Trophoblast cell (in vitro differentiated cells and primary cell): ENCODE results near the gene UBA7.

Source experiments
- DNase-seq, 2 donors: peaks; one replicate each; pipeline ENCODE4 v3.0.0-alpha.2; 2016
- H2AFZ ChIP-seq: 2 replicates; pipeline ENCODE4 v1.6.1; 2013; ENCODE audit warnings: low read length, moderate library complexity, mild to moderate bottlenecking; ENCODE audit not compliant: insufficient read depth, poor library complexity
- H2AK5ac ChIP-seq: 2 replicates; pipeline ENCODE4 v1.6.1; 2013; ENCODE audit warnings: mild to moderate bottlenecking, low read length
- H2BK120ac ChIP-seq: 2 replicates; pipeline ENCODE4 v1.6.1; 2013; ENCODE audit warnings: low read length, mild to moderate bottlenecking, moderate library complexity; ENCODE audit not compliant: insufficient read depth, poor library complexity
- H2BK12ac ChIP-seq: 2 replicates; pipeline ENCODE4 v1.6.1; 2013; ENCODE audit warnings: mild to moderate bottlenecking, low read length, moderate library complexity
- H2BK5ac ChIP-seq: 2 replicates; pipeline ENCODE4 v1.6.1; 2013; ENCODE audit warnings: low read length, low read depth, moderate library complexity, mild to moderate bottlenecking; ENCODE audit not compliant: poor library complexity
- H3K14ac ChIP-seq: 2 replicates; pipeline ENCODE4 v1.6.1; 2013; ENCODE audit warnings: mild to moderate bottlenecking, low read length
- H3K18ac ChIP-seq: 2 replicates; pipeline ENCODE4 v1.6.1; 2013; ENCODE audit warnings: mild to moderate bottlenecking, low read length
- H3K23ac ChIP-seq: 2 replicates; pipeline ENCODE4 v1.6.1; 2013; ENCODE audit warnings: low read length
- H3K27ac ChIP-seq: 2 replicates; pipeline ENCODE4 v1.5.1; 2013; ENCODE audit warnings: low read depth, mild to moderate bottlenecking, inconsistent platforms, low read length, moderate library complexity
- H3K27me3 ChIP-seq: 2 replicates; pipeline ENCODE4 v1.6.1; 2013; ENCODE audit warnings: inconsistent platforms, mild to moderate bottlenecking, low read length, moderate library complexity; ENCODE audit not compliant: insufficient read depth
- H3K36me3 ChIP-seq, 2 experiments: 1 replicate in 1 of 2; 2 replicates in 1 of 2; pipeline ENCODE4 v1.6.1; 2013; ENCODE audit warnings: low read length in 2 of 2, mild to moderate bottlenecking in 2 of 2, moderate library complexity in 1 of 2; ENCODE audit not compliant: insufficient read depth in 2 of 2, control insufficient read depth in 1 of 2
- H3K4ac ChIP-seq: 2 replicates; pipeline ENCODE4 v1.6.1; 2013; ENCODE audit warnings: low read depth, mild to moderate bottlenecking, low read length, moderate library complexity
- H3K4me1 ChIP-seq, 2 experiments: 1 replicate in 1 of 2; 2 replicates in 1 of 2; pipeline ENCODE4 v1.6.1; 2013; ENCODE audit warnings: low read length in 2 of 2, mild to moderate bottlenecking in 2 of 2, moderate library complexity in 1 of 2; ENCODE audit not compliant: insufficient read depth in 2 of 2, control insufficient read depth in 1 of 2
- H3K4me2 ChIP-seq: 2 replicates; pipeline ENCODE4 v1.6.1; 2013; ENCODE audit warnings: inconsistent platforms, mild to moderate bottlenecking, low read length, moderate library complexity
- H3K4me3 ChIP-seq: 2 replicates; pipeline ENCODE4 v1.5.1; 2013; ENCODE audit warnings: mild to moderate bottlenecking, low read depth, low read length, inconsistent platforms
- H3K79me1 ChIP-seq: one replicate; pipeline ENCODE4 v1.6.1; 2013; ENCODE audit warnings: low read length
- H3K79me2 ChIP-seq: 2 replicates; pipeline ENCODE4 v1.6.1; 2013; ENCODE audit warnings: low read length, mild to moderate bottlenecking; ENCODE audit not compliant: control insufficient read depth, insufficient read depth, poor library complexity
- H3K9ac ChIP-seq: 2 replicates; pipeline ENCODE4 v1.6.1; 2013; ENCODE audit warnings: mild to moderate bottlenecking, low read length
- H3K9me3 ChIP-seq: 2 replicates; pipeline ENCODE4 v1.6.1; 2013; ENCODE audit warnings: low read depth, mild to moderate bottlenecking, control low read depth, inconsistent platforms, low read length; ENCODE audit not compliant: insufficient read depth
- H4K12ac ChIP-seq: 2 replicates; pipeline ENCODE4 v1.6.1; 2013; ENCODE audit warnings: low read depth, mild to moderate bottlenecking, low read length, moderate library complexity
- H4K8ac ChIP-seq: 2 replicates; pipeline ENCODE4 v1.6.1; 2013; ENCODE audit warnings: low read depth, mild to moderate bottlenecking, low read length, moderate library complexity
- H4K91ac ChIP-seq: one replicate; pipeline ENCODE4 v1.6.1; 2013; ENCODE audit warnings: low read depth, mild to moderate bottlenecking, low read length, moderate library complexity
- WGBS: extraction: QIAGEN DNeasy Blood & Tissue Kit; methylation state at CpG from one replicate; pipeline ENCODE4 v1.1.7; 2013; ENCODE audit warnings: missing lambda C conversion rate; ENCODE audit not compliant: insufficient read length, insufficient coverage; ENCODE audit errors: extremely low coverage; 5-methylcytosine and 5-hydroxymethylcytosine counted together

UBA7 gene

GRCh38 chr3:49771340-49771938, 42.3 kb downstream of the UBA7 start:
- H3K18ac ChIP-seq, result no peak overlapping the region
- H3K23ac ChIP-seq, result no peak overlapping the region
- no peaks in the 10 kb centered on the region for H3K9me3 ChIP-seq
- peaks cover 9% of the 10 kb centered on the region for H3K79me2 ChIP-seq
- H4K12ac ChIP-seq, result no peak overlapping the region
- no peak for DNase-seq
- no peak overlapping the region for H3K14ac ChIP-seq
- no peak overlapping the region for H2BK12ac ChIP-seq
- no peak overlapping the region for H4K91ac ChIP-seq
- no peak overlapping the region for H3K27ac ChIP-seq
- no peak overlapping the region for H3K4ac ChIP-seq
- H3K79me1 ChIP-seq, result no peaks in the 10 kb centered on the region
- no peak overlapping the region for H4K8ac ChIP-seq
- no peaks in the 10 kb centered on the region for H3K4me1 ChIP-seq
- no peak overlapping the region for H2AFZ ChIP-seq
- H3K4me2 ChIP-seq, result no peak overlapping the region
- H2BK120ac ChIP-seq, result no peak overlapping the region
- no peaks in the 10 kb centered on the region for H3K27me3 ChIP-seq
- H2AK5ac ChIP-seq, result no peak overlapping the region
- H3K36me3 ChIP-seq, result peaks cover 5 to 9% of the 10 kb centered on the region in 2 experiments
- H3K9ac ChIP-seq, result no peak overlapping the region
- no CpG with 5 or more reads among the region's 1 CpG for WGBS
- no peak overlapping the region for H2BK5ac ChIP-seq
- H3K4me3 ChIP-seq, result no peak overlapping the region

GRCh38 chr3:49769926-49770325, 43.8 kb downstream of the UBA7 start:
- H3K4ac ChIP-seq, result peak overlapping the region; percentile 50
- no peak overlapping the region for H3K23ac ChIP-seq
- H3K9me3 ChIP-seq, result no peaks in the 10 kb centered on the region
- no peak for DNase-seq
- peak overlapping the region; percentile 71 for H3K18ac ChIP-seq
- no peak overlapping the region for H2BK12ac ChIP-seq
- no peak overlapping the region for H3K9ac ChIP-seq
- H2BK5ac ChIP-seq, result no peak overlapping the region
- H3K4me3 ChIP-seq, result no peak overlapping the region
- no peak overlapping the region for H3K4me2 ChIP-seq
- no peak overlapping the region for H2AK5ac ChIP-seq
- no peak overlapping the region for H4K8ac ChIP-seq
- H4K91ac ChIP-seq, result no peak overlapping the region
- no peaks in the 10 kb centered on the region for H3K4me1 ChIP-seq
- no peak overlapping the region for H2AFZ ChIP-seq
- no peak overlapping the region for H3K27ac ChIP-seq
- H4K12ac ChIP-seq, result no peak overlapping the region
- no peaks in the 10 kb centered on the region for H3K79me1 ChIP-seq
- peaks cover 3% of the 10 kb centered on the region in 2 experiments for H3K36me3 ChIP-seq
- H3K27me3 ChIP-seq, result no peaks in the 10 kb centered on the region
- no peak overlapping the region for H2BK120ac ChIP-seq
- no peak overlapping the region for H3K14ac ChIP-seq
- H3K79me2 ChIP-seq, result peaks cover 5% of the 10 kb centered on the region

- DNase-seq, result no peak
- no peak overlapping the region for H3K23ac ChIP-seq
- no peak overlapping the region for H2BK5ac ChIP-seq
- H3K4ac ChIP-seq, result no peak overlapping the region
- H3K27ac ChIP-seq, result no peak overlapping the region
- H3K14ac ChIP-seq, result no peak overlapping the region
- no peaks in the 10 kb centered on the region for H3K4me1 ChIP-seq
- no peaks in the 10 kb centered on the region for H3K79me1 ChIP-seq
- peaks cover 3% of the 10 kb centered on the region in 2 experiments for H3K36me3 ChIP-seq
- no peak overlapping the region for H3K4me2 ChIP-seq
- H3K9ac ChIP-seq, result no peak overlapping the region
- H4K12ac ChIP-seq, result no peak overlapping the region
- no peak overlapping the region for H4K8ac ChIP-seq
- no peaks in the 10 kb centered on the region for H3K27me3 ChIP-seq
- no peak overlapping the region for H4K91ac ChIP-seq
- H3K4me3 ChIP-seq, result no peak overlapping the region
- no peak overlapping the region for H2BK12ac ChIP-seq
- H2AK5ac ChIP-seq, result no peak overlapping the region
- no CpG with 5 or more reads among the region's 3 CpGs for WGBS
- no peak overlapping the region for H2AFZ ChIP-seq
- no peak overlapping the region for H3K18ac ChIP-seq
- H3K9me3 ChIP-seq, result no peaks in the 10 kb centered on the region
- peaks cover 5% of the 10 kb centered on the region for H3K79me2 ChIP-seq
- no peak overlapping the region for H2BK120ac ChIP-seq
Measured at GRCh38 chr3:49769286-49769915, 44.4 kb downstream of the UBA7 start.

- WGBS, result no CpG with 5 or more reads among the region's 4 CpGs
- Histone ChIP-seq H3K4me3 (no peak overlapping the region), H3K9me3 (no peaks in the 10 kb centered on the region), H2BK120ac (no peak overlapping the region), H3K27me3 (no peaks in the 10 kb centered on the region), H3K23ac (no peak overlapping the region), H4K91ac (no peak overlapping the region), H3K4me2 (no peak overlapping the region), H2BK5ac (no peak overlapping the region), H4K12ac (no peak overlapping the region), H2BK12ac (no peak overlapping the region), H3K36me3 (peaks cover 0 to 5% of the 10 kb centered on the region in 2 experiments), H3K79me1 (no peaks in the 10 kb centered on the region), H3K14ac (no peak overlapping the region), H3K18ac (no peak overlapping the region), H3K4ac (no peak overlapping the region), H4K8ac (no peak overlapping the region), H3K9ac (no peak overlapping the region), H3K4me1 (no peaks in the 10 kb centered on the region), H3K27ac (no peak overlapping the region), H2AK5ac (no peak overlapping the region), H3K79me2 (peaks cover 3% of the 10 kb centered on the region), H2AFZ (no peak overlapping the region)
- DNase-seq, result no peak
Measured at GRCh38 chr3:49763981-49764380, 49.8 kb downstream of the UBA7 start.
